HCT116 (cell line): ENCODE results near the gene SEMA3C. TPM values are rescaled to one million over a fixed set of nuclear protein-coding genes. Genes with fewer than 3 reads are reported as not detected.

Source experiments
- ATAC-seq: fragments of 200-7000 bp; cut with Tn5 transposase; 2 replicates; pipeline ENCODE4 v1.9.1; 2020; ENCODE audit warnings: mild to moderate bottlenecking, moderate library complexity
- BruUV-seq: library from RNA; stranded (reverse); fragments of 400-500 nt; replicated peaks from 2 replicates; lab custom pipeline; 2021; lab: Mats Ljungman, UMichigan
- CTCF ChIA-PET: fragments of 300-600 bp; sonication (Branson Sonifier 250); formaldehyde crosslinking; loops from one replicate; lab custom pipeline; 2021; ENCODE audit warnings: antibody characterized with exemption; lab: Charles Lee
- POLR2A ChIA-PET: fragments of 300-600, 350-600 bp; sonication (Branson Sonifier 250); formaldehyde crosslinking; loops from one replicate; lab custom pipeline; 2021; ENCODE audit warnings: antibody characterized with exemption; lab: Charles Lee
- RAD21 ChIA-PET, 2 experiments: fragments of 300-600 bp; sonication (Branson Sonifier 250); formaldehyde crosslinking; loops; one replicate each; lab custom pipeline; 2023; ENCODE audit warnings: low total read pairs in 2 of 2; ENCODE audit not compliant: uncharacterized antibody in 2 of 2, unreplicated experiment in 2 of 2, low non-redundant PET in 1 of 2; lab: Charles Lee
- DNase-seq: peaks from one replicate; pipeline ENCODE4 v3.0.0-alpha.2; 2010; ENCODE audit warnings: low read depth, low spot score
- H2AFZ ChIP-seq: fragments of 200-600 bp; shearing (Covaris generic), sonication (generic); 2 replicates; pipeline ENCODE4 v1.6.1; 2017; ENCODE audit warnings: low read depth, mixed run types, mixed read lengths, antibody characterized with exemption, low read length; ENCODE audit not compliant: poor library complexity, severe bottlenecking
- H3K27ac ChIP-seq: 2 replicates; pipeline ENCODE4 v1.5.1; 2012; ENCODE audit warnings: low read depth, low read length
- H3K27me3 ChIP-seq: fragments of 200-600 bp; sonication (generic); 2 replicates; pipeline ENCODE4 v1.6.1; 2016; ENCODE audit warnings: mixed run types, low read length, mixed read lengths; ENCODE audit not compliant: insufficient read depth
- H3K36me3 ChIP-seq, 2 experiments: fragments of 200-500 bp in 1 of 2; fragments of 200-600 bp in 1 of 2; sonication (Bioruptor generic) in 1 of 2; sonication (generic) in 1 of 2; 2 replicates each; pipeline versions ENCODE4 v1.5.1 to v1.6.1; 2014 to 2016; ENCODE audit warnings: low read length in 2 of 2, inconsistent platforms in 1 of 2, mixed read lengths in 1 of 2, mixed run types in 1 of 2; ENCODE audit not compliant: insufficient read depth in 2 of 2, control insufficient read depth in 1 of 2
- H3K4me1 ChIP-seq, 2 experiments: fragments of 200-600 bp in 1 of 2; sonication (generic) in 1 of 2; 2 replicates each; pipeline versions ENCODE4 v1.5.1 to v1.6.1; 2012 to 2017; ENCODE audit warnings: low read length in 2 of 2, inconsistent platforms in 1 of 2, mild to moderate bottlenecking in 1 of 2, mixed read lengths in 1 of 2, mixed run types in 1 of 2, moderate library complexity in 1 of 2; ENCODE audit not compliant: insufficient read depth in 2 of 2, control insufficient read depth in 1 of 2
- H3K4me2 ChIP-seq: fragments of 200-600 bp; sonication (generic); 2 replicates; pipeline ENCODE4 v1.6.1; 2017; ENCODE audit warnings: mixed run types, low read length, mixed read lengths
- H3K4me3 ChIP-seq, 2 experiments: fragments of 200-600 bp in 1 of 2; sonication (generic) in 1 of 2; replicated peaks in 1 of 2; 2 replicates each; pipeline ENCODE4 v1.5.1; 2011 to 2016; ENCODE audit warnings: low read length in 2 of 2, control low read depth in 1 of 2, low read depth in 1 of 2, mild to moderate bottlenecking in 1 of 2, mixed read lengths in 1 of 2, mixed run types in 1 of 2
- H3K79me2 ChIP-seq: fragments of 200-600 bp; sonication (generic); 2 replicates; pipeline ENCODE4 v1.6.1; 2017; ENCODE audit warnings: mild to moderate bottlenecking, mixed run types, low read length, moderate library complexity, mixed read lengths; ENCODE audit not compliant: insufficient read depth
- H3K9ac ChIP-seq: fragments of 200-600 bp; sonication (generic); 2 replicates; pipeline ENCODE4 v1.6.1; 2016; ENCODE audit warnings: low read length, mixed read lengths
- H3K9me2 ChIP-seq: fragments of 200-600 bp; sonication (generic), shearing (Covaris generic); 2 replicates; pipeline ENCODE4 v1.6.1; 2017; ENCODE audit warnings: mixed run types, mild to moderate bottlenecking, moderate library complexity; ENCODE audit not compliant: insufficient read depth
- H3K9me3 ChIP-seq, 2 experiments: fragments of 200-500 bp in 1 of 2; fragments of 200-600 bp in 1 of 2; sonication (Bioruptor generic) in 1 of 2; sonication (generic) in 1 of 2; 2 replicates each; pipeline ENCODE4 v1.6.1; 2014 to 2017; ENCODE audit warnings: low read length in 2 of 2, mixed read lengths in 2 of 2, inconsistent platforms in 1 of 2, low read depth in 1 of 2, mild to moderate bottlenecking in 1 of 2, mixed run types in 1 of 2, moderate library complexity in 1 of 2; ENCODE audit not compliant: control insufficient read depth in 1 of 2, insufficient read depth in 1 of 2
- H4K20me1 ChIP-seq: fragments of 200-600 bp; sonication (generic), shearing (Covaris generic); 2 replicates; pipeline ENCODE4 v1.6.1; 2017; ENCODE audit warnings: mixed run types, mild to moderate bottlenecking, moderate library complexity; ENCODE audit not compliant: insufficient read depth
- CBX3 ChIP-seq: IDR thresholded peaks from 2 replicates; pipeline ENCODE4 v1.6.1; 2012; ENCODE audit warnings: low read depth
- EZH2 ChIP-seq: fragments of 200-600 bp; sonication (generic); IDR thresholded peaks from 2 replicates; pipeline ENCODE4 v1.6.1; 2017; ENCODE audit warnings: antibody characterized with exemption, mixed run types
- FOSL1 ChIP-seq: IDR thresholded peaks from 2 replicates; pipeline ENCODE4 v1.6.1; 2012; ENCODE audit warnings: low read depth
- POLR2AphosphoS5 ChIP-seq: IDR thresholded peaks from 2 replicates; pipeline ENCODE4 v1.6.1; 2011; ENCODE audit warnings: mild to moderate bottlenecking, low read depth, low read length, moderate library complexity
- RAD21 ChIP-seq: IDR thresholded peaks from 2 replicates; pipeline ENCODE4 v1.6.1; 2012; ENCODE audit warnings: low read depth, mild to moderate bottlenecking
- SIN3A ChIP-seq: IDR thresholded peaks from 2 replicates; pipeline ENCODE4 v1.6.1; 2012; ENCODE audit warnings: low read depth
- YY1 ChIP-seq: IDR thresholded peaks from 2 replicates; pipeline ENCODE4 v1.6.1; 2011; ENCODE audit warnings: low read length, low read depth, moderate library complexity, mild to moderate bottlenecking; ENCODE audit not compliant: insufficient replicate concordance; ENCODE audit errors: extremely low read depth
- intact Hi-C: fragments of 100-400 bp; cut with micrococcal nuclease; formaldehyde crosslinking; loops from 2 replicates; pipeline ENCODE4 v1.10.0; 2022
- total RNA-seq: library from RNA; stranded (reverse); gene quantifications from one replicate; pipeline ENCODE4 v1.2.1, GENCODE V29; 2021; ENCODE audit not compliant: unreplicated experiment
- TF ChIP-seq, protein P1 (sequence below): IDR thresholded peaks from 2 replicates; pipeline ENCODE4 v1.6.1; 2012
- TF ChIP-seq, protein P2 (sequence below), 3 experiments: fragments of 200-600 bp in 1 of 3; sonication (generic) in 1 of 3; IDR thresholded peaks in 2 of 3; conservative IDR thresholded peaks in 1 of 3; 2 replicates each; pipeline ENCODE4 v1.5.1; 2012 to 2017; ENCODE audit warnings: low read depth in 2 of 3, low read length in 2 of 3, antibody characterized with exemption in 1 of 3, borderline replicate concordance in 1 of 3, control low read depth in 1 of 3, mild to moderate bottlenecking in 1 of 3, mixed read lengths in 1 of 3, mixed run types in 1 of 3, moderate library complexity in 1 of 3; ENCODE audit not compliant: insufficient read depth in 1 of 3

Gene SEMA3C
- total RNA-seq, 1 experiment from 2014 or later: 25.3 TPM

DNA sequence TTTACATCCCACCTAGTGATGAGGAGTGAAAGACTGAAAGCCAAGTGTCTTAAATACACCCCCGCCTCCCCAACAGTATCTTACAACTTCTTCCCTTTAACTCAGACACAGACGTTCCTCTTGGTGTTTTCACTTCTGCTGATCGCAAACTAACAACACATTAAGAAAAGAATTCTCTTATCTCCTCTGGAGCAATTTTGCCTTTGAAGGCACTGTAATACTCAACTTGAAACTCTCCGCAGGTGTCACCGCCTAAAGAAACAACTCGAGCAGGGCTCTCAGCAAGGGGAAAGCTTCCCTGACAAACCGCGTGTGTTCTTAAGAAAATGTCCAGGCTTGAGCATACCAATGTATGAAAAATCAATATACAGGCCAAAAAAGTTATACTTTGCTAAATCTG lies 452 bp downstream of the SEMA3C start:
- no peaks in the 10 kb centered on the region for H3K9me3 ChIP-seq
- CTCF ChIA-PET: interaction anchor here (1.1 to 3.3 kb wide), 5 partner anchors 11 to 552 kb away, joined by 3 to 27 read pairs (median 4); no protein-coding TSS in a partner anchor
- H3K79me2 ChIP-seq: peaks cover 12% of the 10 kb centered on the region
- RAD21 ChIA-PET: interaction anchor here (0.7 to 1.3 kb wide), 2 partner anchors 196 to 552 kb away, joined by 3 to 6 read pairs; no protein-coding TSS in a partner anchor
- peak overlapping the region; percentile 78 for H3K4me2 ChIP-seq
- peaks cover 26 to 44% of the 10 kb centered on the region in 2 experiments; a peak in 3 of 4 replicates for H3K4me1 ChIP-seq
- H3K27me3 ChIP-seq: no peaks in the 10 kb centered on the region
- H3K4me3 ChIP-seq: peak overlapping the region; percentile 54 to 68
- ATAC-seq: no peak
- POLR2A ChIA-PET: interaction anchor here (1.0 to 1.6 kb wide), 4 partner anchors 8 to 212 kb away, joined by 3 to 5 read pairs (median 3); no protein-coding TSS in a partner anchor
- H3K36me3 ChIP-seq: no peaks in the 10 kb centered on the region
- intact Hi-C loops: loop anchor here (5.0 kb wide), 3 partner anchors 86 to 554 kb away; no protein-coding TSS in a partner anchor
- no peaks in the 10 kb centered on the region for H3K9me2 ChIP-seq
- TF ChIP-seq SIN3A: 0 out of 2 replicates have a peak, but pooled peaks have one; percentile 9
- TF ChIP-seq POLR2AphosphoS5: no peak
- TF ChIP-seq, protein P1, sequence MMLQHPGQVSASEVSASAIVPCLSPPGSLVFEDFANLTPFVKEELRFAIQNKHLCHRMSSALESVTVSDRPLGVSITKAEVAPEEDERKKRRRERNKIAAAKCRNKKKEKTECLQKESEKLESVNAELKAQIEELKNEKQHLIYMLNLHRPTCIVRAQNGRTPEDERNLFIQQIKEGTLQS: no peak
- peak overlapping the region; percentile 39 for H2AFZ ChIP-seq
- no peaks in the 10 kb centered on the region for H4K20me1 ChIP-seq
- BruUV-seq: TSS peak; percentile 51
- no peak for DNase-seq
- peak overlapping the region; percentile 59 for H3K9ac ChIP-seq
- H3K27ac ChIP-seq: peak overlapping the region; percentile 50

DNA sequence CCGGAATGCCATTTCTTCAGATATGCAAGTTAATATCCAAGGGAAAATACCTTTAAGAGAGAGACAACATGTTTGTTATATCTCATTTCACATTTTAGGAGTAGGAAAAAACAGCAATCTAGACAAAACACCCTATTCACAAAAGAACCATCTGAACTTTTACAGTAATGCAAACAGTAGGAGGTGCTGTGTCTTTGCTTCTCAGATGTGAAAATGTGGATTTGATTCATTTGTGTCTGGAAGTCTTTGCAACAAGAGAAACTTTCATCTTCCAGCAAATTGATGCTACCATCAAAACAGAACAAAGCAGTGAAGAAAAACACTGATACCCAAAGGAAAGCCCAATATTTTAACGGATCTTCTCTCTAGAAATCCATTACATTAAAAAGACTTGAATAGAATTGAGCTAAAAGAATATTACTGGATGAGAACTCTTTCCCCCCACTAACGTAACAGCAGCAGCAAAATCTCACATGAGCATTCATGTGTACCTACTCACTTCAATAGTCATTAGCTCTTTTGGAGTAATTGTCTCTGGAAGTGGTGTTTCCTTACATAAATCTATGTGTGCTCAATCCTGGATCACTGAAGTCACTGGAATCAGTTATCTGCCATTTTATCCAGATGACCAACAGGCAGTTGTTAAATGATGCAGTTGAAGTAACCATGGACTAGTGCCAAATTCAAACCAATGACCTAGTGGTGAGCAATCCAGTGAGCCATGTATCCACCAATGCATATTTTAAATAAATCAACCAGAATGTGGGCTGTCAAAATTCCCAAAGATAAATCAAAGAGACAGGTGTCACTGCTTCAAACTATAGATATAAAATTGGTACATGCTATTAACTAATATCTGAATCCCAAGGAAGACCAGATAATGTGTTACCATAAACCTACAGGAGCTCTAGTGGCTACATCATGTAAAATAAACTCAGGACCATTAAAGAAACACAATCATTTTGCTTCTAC lies 1.8 kb downstream of the SEMA3C start:
- peaks cover 24 to 40% of the 10 kb centered on the region in 2 experiments; a peak in 3 of 4 replicates for H3K4me1 ChIP-seq
- BruUV-seq: no TSS peak
- H3K4me3 ChIP-seq: peak overlapping the region in 1 of 2 experiments; percentile 68; a peak in 1 of 4 replicates
- DNase-seq (no peak), ATAC-seq (no peak)
- no peak overlapping the region for H3K27ac ChIP-seq
- TF ChIP-seq FOSL1 (peak; percentile 17; the same call in 1 of the 2 replicates), YY1 (no peak), RAD21 (peak; percentile 54), EZH2 (no peak), CBX3 (0 out of 2 replicates have a peak, but pooled peaks have one; percentile 31)
- TF ChIP-seq, protein P1: no peak
- TF ChIP-seq, protein P2, sequence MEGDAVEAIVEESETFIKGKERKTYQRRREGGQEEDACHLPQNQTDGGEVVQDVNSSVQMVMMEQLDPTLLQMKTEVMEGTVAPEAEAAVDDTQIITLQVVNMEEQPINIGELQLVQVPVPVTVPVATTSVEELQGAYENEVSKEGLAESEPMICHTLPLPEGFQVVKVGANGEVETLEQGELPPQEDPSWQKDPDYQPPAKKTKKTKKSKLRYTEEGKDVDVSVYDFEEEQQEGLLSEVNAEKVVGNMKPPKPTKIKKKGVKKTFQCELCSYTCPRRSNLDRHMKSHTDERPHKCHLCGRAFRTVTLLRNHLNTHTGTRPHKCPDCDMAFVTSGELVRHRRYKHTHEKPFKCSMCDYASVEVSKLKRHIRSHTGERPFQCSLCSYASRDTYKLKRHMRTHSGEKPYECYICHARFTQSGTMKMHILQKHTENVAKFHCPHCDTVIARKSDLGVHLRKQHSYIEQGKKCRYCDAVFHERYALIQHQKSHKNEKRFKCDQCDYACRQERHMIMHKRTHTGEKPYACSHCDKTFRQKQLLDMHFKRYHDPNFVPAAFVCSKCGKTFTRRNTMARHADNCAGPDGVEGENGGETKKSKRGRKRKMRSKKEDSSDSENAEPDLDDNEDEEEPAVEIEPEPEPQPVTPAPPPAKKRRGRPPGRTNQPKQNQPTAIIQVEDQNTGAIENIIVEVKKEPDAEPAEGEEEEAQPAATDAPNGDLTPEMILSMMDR (IDR thresholded peaks at IDR 0.05 in 2 of 3, conservative IDR thresholded peaks at IDR 0.05 in 1 of 3; ENCODE audit: borderline replicate concordance in 1 of 3, insufficient read depth in 1 of 3, low read depth in 2 of 3, low read length in 2 of 3): peak; percentile 25 to 72 (median 58); a peak in 5 of 6 replicates
- H3K27me3 ChIP-seq: no peaks in the 10 kb centered on the region
- intact Hi-C loops: loop anchor here (5.0 kb wide), 3 partner anchors 85 to 555 kb away; no protein-coding TSS in a partner anchor
- no peaks in the 10 kb centered on the region for H3K9me2 ChIP-seq
- no peak overlapping the region for H2AFZ ChIP-seq
- H3K36me3 ChIP-seq: no peaks in the 10 kb centered on the region
- ChIA-PET POLR2A (no interaction called here), RAD21 (interaction anchor here in 1 of 2 experiments (1.2 kb wide), 1 partner anchor 11 kb away, joined by 3 read pairs; no protein-coding TSS in a partner anchor), CTCF (interaction anchor here (0.6 to 1.5 kb wide), 7 partner anchors 9 to 553 kb away, joined by 3 to 5 read pairs (median 3); no protein-coding TSS in a partner anchor)
- H3K79me2 ChIP-seq: peaks cover 12% of the 10 kb centered on the region
- peak overlapping the region; percentile 78; the same call in 1 of the 2 replicates for H3K4me2 ChIP-seq
- no peak overlapping the region for H3K9ac ChIP-seq
- no peaks in the 10 kb centered on the region for H4K20me1 ChIP-seq
- H3K9me3 ChIP-seq: no peaks in the 10 kb centered on the region
